Type B pancreatic cell (in vitro differentiated cells): ENCODE measurements around the gene ADPGK. TPM values are rescaled to one million over a fixed set of nuclear protein-coding genes. Genes with fewer than 3 reads are reported as not detected.

ENCODE experiments used
- DNase-seq: peaks from one replicate; pipeline ENCODE4 v3.0.0; 2021; ENCODE audit warnings: mixed read lengths; ENCODE audit not compliant: unreplicated experiment; ENCODE audit errors: extremely low spot score
- H3K27ac Mint-ChIP-seq: 2 replicates; pipeline ENCODE4 v1.8.0; 2021; ENCODE audit warnings: mild to moderate bottlenecking, mixed read lengths
- H3K27me3 Mint-ChIP-seq: 2 replicates; pipeline ENCODE4 v1.8.0; 2021; ENCODE audit warnings: mixed read lengths
- H3K36me3 Mint-ChIP-seq: 2 replicates; pipeline ENCODE4 v1.8.0; 2021; ENCODE audit warnings: mixed read lengths
- H3K4me1 Mint-ChIP-seq: one replicate; pipeline ENCODE4 v1.8.0; 2021; ENCODE audit warnings: mixed read lengths; ENCODE audit not compliant: unreplicated experiment
- H3K4me3 Mint-ChIP-seq: 2 replicates; pipeline ENCODE4 v1.8.0; 2021; ENCODE audit warnings: mild to moderate bottlenecking, mixed read lengths
- H3K9me3 Mint-ChIP-seq: 2 replicates; pipeline ENCODE4 v1.8.0; 2021; ENCODE audit warnings: mixed read lengths
- CTCF ChIP-seq: fragments of 200-600 bp; sonication (generic); conservative IDR thresholded peaks from 2 replicates; pipeline ENCODE4 v1.5.0; 2021; ENCODE audit warnings: antibody characterized with exemption, mild to moderate bottlenecking
- total RNA-seq: library from RNA; stranded (reverse); gene quantifications from 2 replicates; pipeline ENCODE4 v1.2.1, GENCODE V29; 2021; ENCODE audit warnings: low replicate concordance

Gene ADPGK
- total RNA-seq, 1 donor from 2014 or later = 46.9 TPM

- Mint-ChIP-seq H3K9me3 (no peaks in the 10 kb centered on the region), H3K27ac (no peak overlapping the region), H3K27me3 (no peaks in the 10 kb centered on the region), H3K4me1 (peaks cover 10% of the 10 kb centered on the region), H3K4me3 (no peak overlapping the region), H3K36me3 (no peaks in the 10 kb centered on the region)
- no peak for DNase-seq
- no peak for TF ChIP-seq CTCF
Measured at GRCh38 chr15:72803006-72803405, 19.4 kb upstream of the ADPGK start.

GRCh38 chr15:72801590-72802325 is 18.2 kb upstream of the ADPGK start:
- TF ChIP-seq CTCF = no peak
- Mint-ChIP-seq H3K36me3 (no peaks in the 10 kb centered on the region), H3K4me1 (peaks cover 16% of the 10 kb centered on the region), H3K9me3 (no peaks in the 10 kb centered on the region), H3K4me3 (no peak overlapping the region), H3K27ac (no peak overlapping the region), H3K27me3 (no peaks in the 10 kb centered on the region)
- DNase-seq = no peak

GRCh38 chr15:72800833-72801481 is 17.4 kb upstream of the ADPGK start:
- no peaks in the 10 kb centered on the region for H3K9me3 Mint-ChIP-seq
- peaks cover 16% of the 10 kb centered on the region for H3K4me1 Mint-ChIP-seq
- H3K36me3 Mint-ChIP-seq = no peaks in the 10 kb centered on the region
- TF ChIP-seq CTCF = no peak
- DNase-seq = no peak
- no peak overlapping the region for H3K27ac Mint-ChIP-seq
- H3K27me3 Mint-ChIP-seq = peaks cover 5% of the 10 kb centered on the region
- no peak overlapping the region for H3K4me3 Mint-ChIP-seq

- no peaks in the 10 kb centered on the region for H3K36me3 Mint-ChIP-seq
- H3K4me3 Mint-ChIP-seq = peak overlapping the region; percentile 75
- H3K4me1 Mint-ChIP-seq = peaks cover 16% of the 10 kb centered on the region
- DNase-seq = no peak
- H3K27ac Mint-ChIP-seq = peak overlapping the region; percentile 27
- TF ChIP-seq CTCF = no peak
- H3K9me3 Mint-ChIP-seq = no peaks in the 10 kb centered on the region
- H3K27me3 Mint-ChIP-seq = peaks cover 8% of the 10 kb centered on the region
Measured at GRCh38 chr15:72797834-72798233, 14.3 kb upstream of the ADPGK start.

GRCh38 chr15:72797338-72797689 is 13.8 kb upstream of the ADPGK start:
- Mint-ChIP-seq H3K4me3 (peak overlapping the region; percentile 80), H3K36me3 (no peaks in the 10 kb centered on the region), H3K4me1 (peaks cover 16% of the 10 kb centered on the region), H3K27me3 (peaks cover 8% of the 10 kb centered on the region), H3K9me3 (no peaks in the 10 kb centered on the region), H3K27ac (no peak overlapping the region)
- TF ChIP-seq CTCF = no peak
- no peak for DNase-seq
